B cell (primary cell): ENCODE measurements around the gene DCTN4. TPM values are rescaled to one million over a fixed set of nuclear protein-coding genes. Genes with fewer than 3 reads are reported as not detected.

Experiments used
- ATAC-seq: fragments of 200-7000 bp; cut with Tn5 transposase; one replicate; pipeline ENCODE4 v1.10.0; 2021; ENCODE audit warnings: low read depth, mild to moderate bottlenecking, moderate number of reproducible peaks, moderate library complexity
- CTCF ChIA-PET: fragments of 350-600 bp; sonication (Branson Sonifier 250); formaldehyde crosslinking; loops from one replicate; lab custom pipeline; 2021; ENCODE audit warnings: antibody characterized with exemption, inconsistent platforms; lab: Charles Lee
- POLR2A ChIA-PET: fragments of 350-600 bp; sonication (Branson Sonifier 250); formaldehyde crosslinking; loops from one replicate; lab custom pipeline; 2021; ENCODE audit warnings: antibody characterized with exemption; lab: Charles Lee
- DNase-seq: peaks from one replicate; pipeline ENCODE4 v3.0.0; 2013
- H2AFZ ChIP-seq: 2 replicates; pipeline ENCODE4 v1.6.1; 2012; ENCODE audit warnings: mild to moderate bottlenecking, low read depth, low read length; ENCODE audit not compliant: insufficient read depth, poor library complexity, severe bottlenecking
- H3K27ac ChIP-seq, 2 donors: 1 replicate in 1 of 2; 2 replicates in 1 of 2; pipeline ENCODE4 v1.5.1; 2012 to 2013; ENCODE audit warnings: low read length in 2 of 2, mild to moderate bottlenecking in 2 of 2, moderate library complexity in 1 of 2
- H3K27me3 ChIP-seq, 4 experiments: fragments of 200-600 bp in 1 of 4; sonication (generic) in 1 of 4; replicated peaks in 1 of 4; 1 replicate in 2 of 4; 2 replicates in 2 of 4; pipeline versions ENCODE4 v1.6.1 to v1.7.0; 2013 to 2016; ENCODE audit warnings: low read length in 3 of 4, mild to moderate bottlenecking in 2 of 4, mixed read lengths in 1 of 4, moderate library complexity in 1 of 4; ENCODE audit not compliant: insufficient read depth in 4 of 4, control insufficient read depth in 3 of 4; ENCODE audit errors: control extremely low read depth in 1 of 4
- H3K36me3 ChIP-seq, 2 experiments: replicated peaks in 1 of 2; 1 replicate in 1 of 2; 2 replicates in 1 of 2; pipeline versions ENCODE4 v1.6.1 to v1.7.1; 2013; ENCODE audit warnings: low read length in 1 of 2; ENCODE audit not compliant: insufficient read depth in 2 of 2, control insufficient read depth in 1 of 2; ENCODE audit errors: control extremely low read depth in 1 of 2, extremely low read depth in 1 of 2
- H3K4me1 ChIP-seq, 2 donors: fragments of 200-600 bp in 1 of 2; sonication (generic) in 1 of 2; 1 replicate in 1 of 2; 2 replicates in 1 of 2; pipeline versions ENCODE4 v1.5.1 to v1.6.1; 2013 to 2017; ENCODE audit warnings: low read length in 2 of 2; ENCODE audit not compliant: control insufficient read depth in 2 of 2, insufficient read depth in 2 of 2
- H3K4me2 ChIP-seq: replicated peaks from 2 replicates; pipeline ENCODE3; 2012; ENCODE audit warnings: mild to moderate bottlenecking, low read depth, low read length; ENCODE audit not compliant: poor library complexity, severe bottlenecking
- H3K4me3 ChIP-seq, 5 experiments: fragments of 200-600 bp in 1 of 5; sonication (generic) in 1 of 5; 1 replicate in 3 of 5; 2 replicates in 2 of 5; pipeline versions ENCODE4 v1.5.1 to v1.7.0; 2011 to 2016; ENCODE audit warnings: low read length in 4 of 5, mild to moderate bottlenecking in 4 of 5, low read depth in 2 of 5, control low read depth in 1 of 5, moderate library complexity in 1 of 5; ENCODE audit not compliant: insufficient read depth in 1 of 5; ENCODE audit errors: control extremely low read depth in 1 of 5, extremely low read depth in 1 of 5
- H3K79me2 ChIP-seq: fragments of 200-600 bp; sonication (generic); one replicate; pipeline ENCODE4 v1.6.0; 2016; ENCODE audit warnings: low read length; ENCODE audit not compliant: control insufficient read depth, insufficient read depth
- H3K9ac ChIP-seq: fragments of 200-600 bp; sonication (generic); 2 replicates; pipeline ENCODE4 v1.6.1; 2017; ENCODE audit warnings: mild to moderate bottlenecking, low read length, moderate library complexity
- H3K9me3 ChIP-seq, 3 donors: one replicate each; pipeline versions ENCODE4 v1.6.1 to v1.7.1; 2013; ENCODE audit warnings: low read length in 2 of 3; ENCODE audit not compliant: control insufficient read depth in 2 of 3, insufficient read depth in 1 of 3; ENCODE audit errors: control extremely low read depth in 1 of 3
- H4K20me1 ChIP-seq: 2 replicates; pipeline ENCODE4 v1.6.0; 2012; ENCODE audit warnings: mild to moderate bottlenecking, low read length; ENCODE audit not compliant: insufficient read depth, control insufficient read depth, poor library complexity, severe bottlenecking
- H3K27ac Mint-ChIP-seq: one replicate; pipeline ENCODE4 v1.8.0; 2021; ENCODE audit warnings: mixed read lengths
- H3K27me3 Mint-ChIP-seq: one replicate; pipeline ENCODE4 v1.8.0; 2021; ENCODE audit warnings: mixed read lengths
- H3K4me1 Mint-ChIP-seq: one replicate; pipeline ENCODE4 v1.8.0; 2021; ENCODE audit warnings: mixed read lengths
- H3K4me3 Mint-ChIP-seq: one replicate; pipeline ENCODE4 v1.8.0; 2021; ENCODE audit warnings: mixed read lengths
- H3K9me3 Mint-ChIP-seq: one replicate; pipeline ENCODE4 v1.8.0; 2022; ENCODE audit warnings: mixed read lengths; ENCODE audit not compliant: insufficient read depth
- CTCF ChIP-seq: fragments of 200-600 bp; IDR thresholded peaks from one replicate; pipeline ENCODE4 v1.8.0; 2022; ENCODE audit warnings: antibody characterized with exemption, mild to moderate bottlenecking
- EZH2 ChIP-seq: IDR thresholded peaks from 2 replicates; pipeline ENCODE4 v1.6.1; 2012; ENCODE audit warnings: borderline replicate concordance, low read depth, mild to moderate bottlenecking, moderate library complexity, low read length; ENCODE audit not compliant: insufficient read depth, poor library complexity, severe bottlenecking
- WGBS: methylation state at CpG from one replicate; pipeline ENCODE4 v1.1.5; 2013; ENCODE audit warnings: missing lambda C conversion rate; ENCODE audit not compliant: insufficient coverage; 5-methylcytosine and 5-hydroxymethylcytosine counted together
- intact Hi-C: fragments of 100-400 bp; cut with micrococcal nuclease; formaldehyde crosslinking; loops from one replicate; pipeline ENCODE4 v1.10.0; 2022
- polyA plus RNA-seq: library from polyadenylated mRNA; depleted of rRNA; stranded (reverse); fragments of >200 nt; gene quantifications from 2 replicates; pipeline ENCODE4 v1.2.3, GENCODE V29; 2012
- total RNA-seq, 2 donors: library from RNA; stranded (reverse); fragments of 120-200 nt in 1 of 2; gene quantifications; 1 replicate in 1 of 2; 2 replicates in 1 of 2; pipeline versions ENCODE4 v1.2.3 to v1.2.4, GENCODE V29; 2013 to 2022

Gene DCTN4
- total and polyA plus RNA-seq, 2 donors (not counting 1 experiment from before 2014, with no cell fraction given): 11.2 to 54.4 TPM

GRCh38 chr5:150660108-150660831, 98.5 kb downstream of the DCTN4 start:
- Histone ChIP-seq H3K79me2 (no peaks in the 10 kb centered on the region), H3K9me3 (no peaks in the 10 kb centered on the region), H3K4me1 (peaks cover 10 to 15% of the 10 kb centered on the region in 2 donors), H3K4me2 (no peak overlapping the region), H2AFZ (no peak overlapping the region), H3K27ac (no peak overlapping the region), H3K4me3 (no peak overlapping the region), H3K36me3 (no peaks in the 10 kb centered on the region), H3K27me3 (peaks cover 0 to 10% (median 0%) of the 10 kb centered on the region in 4 experiments), H4K20me1 (no peaks in the 10 kb centered on the region), H3K9ac (no peak overlapping the region)
- Mint-ChIP-seq H3K27ac (no peak overlapping the region), H3K4me3 (no peak overlapping the region), H3K9me3 (no peaks in the 10 kb centered on the region), H3K27me3 (peaks cover 19% of the 10 kb centered on the region), H3K4me1 (peaks cover 10% of the 10 kb centered on the region)
- ATAC-seq (no peak), DNase-seq (no peak)
- 86% methylated on average over 4 of the region's 4 CpGs for WGBS
- CTCF ChIA-PET: interaction anchor here (1.0 to 1.5 kb wide), 2 partner anchors 100 to 101 kb away, joined by 5 read pairs; no protein-coding TSS in a partner anchor
- intact Hi-C loops: no loop called here
- POLR2A ChIA-PET: no interaction called here
- TF ChIP-seq CTCF (no peak), EZH2 (no peak)
